GOT3 (cell line): Measurements from ENCODE around the gene TPX2.

Experiments
- DNase-seq: peaks from one replicate; lab custom pipeline; 2025; ENCODE audit warnings: mixed read lengths; lab: John Stamatoyannopoulos, UW

Gene TPX2

DNA sequence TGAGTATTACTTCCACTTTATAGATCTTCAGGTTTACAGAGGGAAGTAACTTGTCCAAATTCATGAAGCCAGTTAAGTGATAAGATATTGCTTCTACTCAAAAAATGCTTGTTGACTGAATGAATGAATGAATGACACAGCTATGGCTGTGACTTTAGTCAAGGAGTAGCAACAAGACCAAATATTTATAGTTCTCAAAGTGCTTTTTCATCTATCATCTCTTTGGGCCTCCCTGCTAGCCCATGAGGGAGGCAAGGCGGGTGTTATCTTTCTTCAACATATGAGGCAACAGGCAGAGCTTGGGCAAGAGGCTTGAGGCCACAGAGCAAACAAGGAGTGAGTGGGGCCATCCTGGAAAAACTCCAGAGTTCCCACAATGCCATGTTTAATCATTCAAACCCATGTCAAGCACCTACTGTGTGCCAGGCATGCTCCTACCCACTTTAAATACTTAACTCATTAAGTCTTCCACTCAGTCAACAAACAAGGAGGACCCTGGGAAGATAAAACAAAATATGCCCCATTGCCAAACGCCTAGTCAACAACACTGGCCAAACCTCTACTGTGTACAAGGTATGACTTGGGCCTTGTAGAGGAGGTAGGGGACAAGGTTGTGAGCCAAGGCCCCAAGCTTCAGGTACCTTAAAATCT is 32.4 kb upstream of the TPX2 start:
- no peak for DNase-seq

DNA sequence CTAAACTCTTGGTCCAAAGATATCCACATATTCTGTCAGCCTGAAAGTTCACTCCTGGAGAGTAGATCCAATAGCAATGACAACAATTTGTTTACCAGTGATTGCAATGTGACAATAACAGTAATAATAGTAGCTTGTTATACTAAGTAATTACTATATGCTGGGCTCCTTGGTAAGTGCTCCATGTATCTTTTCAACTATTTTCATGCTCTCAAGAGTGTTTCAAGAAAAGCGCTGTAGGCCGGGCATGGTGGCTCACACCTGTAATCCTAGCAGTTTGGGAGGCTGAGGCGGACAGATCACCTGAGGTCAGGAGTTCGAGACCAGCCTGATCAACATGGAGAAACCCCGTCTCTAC is 31.9 kb upstream of the TPX2 start:
- DNase-seq, result no peak

DNA sequence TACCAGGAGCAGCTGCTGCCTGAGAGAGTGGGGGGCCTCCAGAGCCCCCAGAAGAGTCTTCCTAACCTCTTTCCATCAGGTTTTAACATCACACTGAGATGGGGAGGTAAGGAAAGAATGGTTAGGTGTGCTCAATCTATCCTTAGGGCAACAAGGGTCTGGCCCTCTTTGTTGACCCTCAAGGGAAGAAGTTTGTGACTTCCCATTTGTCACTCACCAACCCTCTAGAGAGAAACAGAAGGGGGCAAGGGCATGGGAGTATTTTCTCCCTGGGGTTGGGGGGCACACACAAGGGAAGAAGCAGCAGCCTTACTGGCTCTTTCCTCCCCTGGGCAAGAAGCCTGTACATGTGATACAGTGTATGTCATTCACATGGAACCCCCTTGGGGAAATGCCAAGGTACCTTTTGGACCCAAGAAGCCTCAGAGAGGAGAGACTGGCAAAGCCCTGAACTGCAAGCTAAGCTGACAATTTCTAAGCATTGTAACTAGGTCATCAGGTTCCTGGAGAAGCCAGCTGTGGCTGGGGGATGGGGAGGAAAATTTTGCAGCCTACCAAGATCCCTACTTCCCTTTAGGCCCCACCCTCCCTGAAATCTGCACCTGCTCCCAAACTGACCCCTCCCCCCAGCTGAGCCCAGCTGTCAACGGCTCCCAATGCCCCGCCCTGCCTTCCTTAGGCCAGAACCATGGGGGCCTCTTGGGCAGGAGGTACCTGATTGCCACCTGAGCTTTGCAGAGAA is 30.9 kb upstream of the TPX2 start:
- no peak for DNase-seq

DNA sequence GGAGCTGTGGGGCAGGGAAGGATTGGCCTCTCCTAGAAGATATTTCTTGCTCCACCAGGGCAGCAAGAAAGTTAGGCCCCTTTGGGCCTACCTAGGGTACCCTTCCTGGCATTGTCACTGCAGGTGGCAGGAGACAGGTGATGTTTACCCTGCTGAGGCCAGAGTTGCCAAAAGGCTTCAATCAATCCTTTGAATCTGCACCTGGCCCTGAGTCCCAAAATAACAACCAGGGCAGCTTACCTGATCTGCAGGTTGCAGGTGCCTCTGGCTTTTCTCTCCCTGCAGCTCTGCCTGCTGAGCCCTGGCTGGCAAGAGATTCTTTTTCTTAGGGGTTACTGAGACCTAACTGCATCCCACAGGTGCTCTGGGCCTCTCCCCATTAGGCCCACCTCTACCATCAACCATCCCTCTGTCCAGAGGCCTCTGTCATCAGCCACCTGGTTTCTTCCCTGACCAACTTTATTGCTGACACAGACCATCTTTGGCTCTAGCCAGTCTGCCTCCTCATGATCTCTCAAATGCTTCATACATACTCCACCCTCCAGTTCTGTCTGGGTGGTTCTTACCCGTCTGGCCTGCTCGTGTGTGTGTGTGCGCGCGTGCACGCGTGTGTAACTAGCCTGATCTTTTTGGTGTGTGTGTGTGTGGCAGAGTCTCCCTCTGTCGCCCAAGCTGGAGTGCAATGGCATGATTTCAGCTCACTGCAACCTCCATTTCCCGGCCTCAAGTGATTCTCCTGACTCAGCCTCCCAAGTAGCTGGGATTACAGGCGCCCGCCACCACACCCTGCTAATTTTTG is 30.2 kb upstream of the TPX2 start:
- no peak for DNase-seq

DNA sequence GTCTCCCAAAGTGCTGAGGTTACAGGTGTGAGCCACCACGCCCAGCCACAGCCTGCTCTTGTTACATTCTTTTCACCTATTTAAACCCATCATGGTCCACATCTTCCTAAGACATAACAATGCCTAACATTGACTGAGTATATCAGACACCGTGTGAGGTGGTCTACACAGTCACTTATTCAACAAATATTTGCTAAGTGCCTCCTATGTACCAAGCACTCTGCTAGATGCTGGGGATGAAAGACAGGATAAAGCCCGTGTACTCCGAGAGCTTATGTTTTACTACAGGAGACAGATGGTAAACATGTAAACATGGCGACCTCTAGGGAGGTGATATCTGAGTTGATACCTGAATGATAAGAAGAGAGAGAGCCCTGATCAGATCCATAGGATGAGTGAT is 29.2 kb upstream of the TPX2 start:
- no peak for DNase-seq

DNA sequence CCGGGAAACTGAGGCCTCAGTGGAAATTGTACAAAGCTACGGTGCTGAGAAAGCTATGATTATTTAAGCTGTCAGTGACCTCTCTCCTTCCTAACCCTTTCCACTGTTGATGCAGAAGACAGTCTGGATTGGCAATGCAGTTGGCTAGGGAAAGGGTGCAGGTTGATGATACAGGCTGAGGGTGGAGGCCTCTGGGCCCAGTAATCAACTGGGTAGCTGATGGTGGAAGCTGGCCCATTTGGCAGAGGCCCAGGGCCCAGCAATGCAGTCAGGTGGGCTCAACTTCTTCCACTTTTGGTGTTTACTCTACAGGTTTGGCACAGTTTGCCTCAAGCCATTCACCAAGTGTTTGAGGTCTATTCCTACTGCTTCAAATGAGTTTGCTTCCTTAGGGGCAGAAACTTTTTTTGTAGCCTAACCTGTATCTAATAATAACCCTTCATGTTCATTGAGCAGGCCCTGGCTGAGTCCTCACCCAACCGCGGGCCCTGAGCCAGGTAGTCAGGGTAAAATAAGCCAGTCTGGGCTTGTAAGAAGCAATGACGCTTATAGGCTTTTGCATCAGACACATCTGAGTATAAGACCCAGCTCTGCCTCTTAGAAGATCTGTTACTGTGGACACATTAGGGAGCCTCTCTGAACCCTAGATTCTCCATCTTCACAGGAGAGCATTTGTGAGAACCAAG is 28.5 kb upstream of the TPX2 start:
- no peak for DNase-seq

DNA sequence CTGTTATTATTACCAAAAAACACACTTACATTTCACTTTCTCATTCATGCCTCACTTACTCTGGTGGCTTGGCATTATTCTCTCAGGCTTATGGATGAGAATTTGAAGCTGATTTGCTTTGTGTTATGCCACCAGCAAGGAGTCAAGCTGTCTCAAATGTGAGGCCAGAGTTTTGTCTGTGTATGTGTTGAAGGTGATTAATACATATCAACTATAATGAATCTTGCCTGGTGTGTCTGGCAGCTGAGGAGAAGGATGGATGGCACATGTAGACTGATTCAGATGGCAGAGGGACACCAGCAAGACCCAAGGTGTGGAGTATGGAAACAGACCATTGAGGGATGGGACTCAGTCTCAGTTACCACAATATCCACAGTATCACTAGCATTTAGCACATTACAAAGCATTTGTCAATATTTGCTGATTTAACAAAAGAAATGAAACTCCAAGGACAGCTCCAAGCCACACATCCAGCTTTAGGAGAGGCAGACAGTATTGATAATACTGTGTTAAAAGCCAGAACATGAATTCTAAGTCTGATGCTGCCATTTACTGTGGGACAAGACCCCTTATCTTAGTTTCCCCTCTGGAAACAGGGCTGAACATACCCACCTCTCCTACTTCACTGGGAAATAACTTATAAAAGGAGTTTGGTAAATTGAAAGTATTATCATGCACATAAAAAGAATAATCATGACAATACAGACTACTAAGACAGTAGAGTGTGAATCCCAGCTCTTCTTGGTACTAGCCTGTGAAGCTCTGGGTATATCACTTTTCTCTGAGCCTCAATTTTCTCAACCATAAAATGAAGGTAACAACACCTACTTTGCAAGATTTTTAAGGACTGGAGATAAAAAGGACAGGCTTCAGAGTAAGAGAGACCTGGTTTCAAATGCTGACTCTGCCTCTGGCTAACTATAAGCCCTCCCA is 27.6 kb upstream of the TPX2 start:
- DNase-seq, result no peak

DNA sequence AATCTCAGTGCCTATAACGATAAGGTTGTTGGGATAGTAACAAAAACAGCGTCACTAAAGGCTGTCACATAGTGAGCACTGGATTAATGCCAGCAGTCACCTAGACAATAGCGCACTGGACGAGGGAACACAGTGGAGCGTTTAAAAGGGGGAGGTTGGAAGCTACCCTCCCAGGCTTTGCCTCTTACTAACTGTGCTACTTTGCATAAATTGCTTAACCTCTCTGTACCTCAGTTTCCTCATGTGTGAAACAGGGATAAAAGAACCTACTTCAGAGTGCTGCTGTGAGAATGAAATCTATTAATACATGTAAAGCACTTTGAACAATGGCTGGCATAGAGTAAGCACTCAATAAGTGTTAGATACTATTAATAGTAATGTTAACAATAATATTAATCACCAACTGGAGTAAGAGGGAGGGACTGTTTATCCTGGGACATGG is 27.0 kb upstream of the TPX2 start:
- no peak for DNase-seq

DNA sequence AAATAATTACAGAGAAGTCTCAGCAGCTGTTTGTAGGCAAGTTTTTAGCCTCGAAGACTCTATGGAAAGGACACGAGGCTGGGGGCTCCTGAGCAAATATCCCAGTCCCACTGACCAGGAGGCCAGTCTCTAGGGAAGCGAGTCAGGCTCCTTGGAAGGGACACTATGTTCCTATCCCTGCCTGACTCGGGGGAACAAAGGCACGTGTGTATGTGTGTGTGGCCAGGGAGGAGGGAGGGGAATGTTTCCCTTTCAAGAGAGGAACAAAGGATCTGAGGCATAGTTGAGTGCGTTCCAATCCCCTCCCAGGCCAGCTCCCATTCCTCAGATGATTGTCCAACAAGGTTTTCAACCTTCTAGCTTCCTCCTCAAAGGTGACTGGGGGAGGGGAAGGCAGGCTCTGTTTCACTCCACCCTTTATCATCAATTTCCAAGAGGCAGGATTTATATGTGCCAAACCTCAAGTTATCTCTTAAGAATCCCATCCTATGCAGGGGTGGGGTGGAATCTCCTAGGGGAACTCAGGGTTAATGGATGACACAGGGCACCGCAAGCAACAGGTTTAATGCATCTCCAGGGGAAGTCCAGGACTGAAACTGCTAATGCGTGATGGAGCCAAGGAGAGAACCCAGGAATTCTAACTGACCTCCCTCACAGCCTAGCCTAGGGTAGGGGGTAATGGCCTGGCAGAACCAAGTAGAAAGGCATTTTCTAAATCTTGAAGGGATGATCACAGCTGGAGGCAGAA is 26.4 kb upstream of the TPX2 start:
- DNase-seq, result no peak

DNA sequence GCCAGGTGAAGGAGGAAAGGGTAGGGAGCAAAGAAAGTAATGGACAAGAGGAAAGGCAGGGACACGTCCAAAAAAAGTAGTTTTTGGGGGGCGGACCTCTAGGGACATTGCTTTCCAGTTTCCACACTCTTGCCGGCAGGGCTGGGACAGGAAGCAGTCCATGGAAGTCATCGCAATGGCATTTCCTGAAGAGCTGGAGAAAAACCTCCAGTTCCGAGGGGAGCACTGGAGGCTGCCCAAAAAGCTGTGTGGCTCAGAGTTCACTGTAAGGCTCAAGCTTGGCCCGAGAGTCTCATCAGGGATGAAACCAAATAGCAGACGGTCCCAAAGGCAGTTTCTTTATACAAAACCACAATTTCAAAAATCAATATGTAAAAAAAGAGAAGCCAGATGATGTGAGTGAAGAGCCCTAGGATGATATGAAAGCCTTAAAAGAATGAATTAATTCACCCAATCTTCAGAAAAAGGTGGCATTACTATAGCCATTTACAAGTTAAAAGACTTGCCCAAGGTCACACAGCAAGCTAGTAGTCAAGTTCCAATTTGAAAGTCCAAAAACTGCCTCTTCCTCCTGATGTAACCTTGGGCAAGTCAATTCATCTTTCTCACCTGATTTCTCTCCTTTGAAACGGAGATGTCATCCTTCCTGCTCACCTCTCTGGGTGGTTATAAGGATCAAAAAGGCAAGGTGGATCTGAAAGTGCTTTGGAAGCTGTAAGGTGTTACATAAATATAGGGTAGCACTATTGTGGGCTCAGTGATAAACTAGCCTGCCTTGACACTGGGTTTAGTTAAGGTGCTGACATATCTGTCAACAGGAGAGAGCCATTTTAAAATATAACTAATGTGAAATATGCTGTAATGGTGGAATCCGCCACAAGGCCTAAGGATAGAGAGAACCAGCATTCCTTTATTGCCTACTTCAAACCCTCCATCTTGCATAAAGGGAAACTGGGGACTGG is 25.5 kb upstream of the TPX2 start:
- peak; percentile 30 for DNase-seq

DNA sequence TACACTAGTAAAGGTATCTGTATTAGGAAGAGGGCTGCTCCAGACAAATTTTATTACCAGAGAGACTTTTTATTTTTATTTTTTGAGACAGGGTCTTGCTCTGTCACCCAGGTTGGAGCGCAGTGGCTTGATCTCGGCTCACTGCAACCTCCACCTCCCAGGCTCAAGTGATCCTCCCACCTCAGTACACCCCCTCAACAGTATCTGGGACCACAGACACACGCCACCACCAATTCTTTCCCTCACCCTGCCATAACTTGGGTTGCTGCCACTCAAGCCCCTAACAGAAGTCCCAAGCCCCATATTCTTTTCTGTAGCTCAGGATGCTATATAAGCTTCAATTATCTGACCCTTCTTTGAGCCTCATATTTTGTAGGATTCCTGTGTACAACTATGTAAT is 23.3 kb upstream of the TPX2 start:
- DNase-seq, result no peak

DNA sequence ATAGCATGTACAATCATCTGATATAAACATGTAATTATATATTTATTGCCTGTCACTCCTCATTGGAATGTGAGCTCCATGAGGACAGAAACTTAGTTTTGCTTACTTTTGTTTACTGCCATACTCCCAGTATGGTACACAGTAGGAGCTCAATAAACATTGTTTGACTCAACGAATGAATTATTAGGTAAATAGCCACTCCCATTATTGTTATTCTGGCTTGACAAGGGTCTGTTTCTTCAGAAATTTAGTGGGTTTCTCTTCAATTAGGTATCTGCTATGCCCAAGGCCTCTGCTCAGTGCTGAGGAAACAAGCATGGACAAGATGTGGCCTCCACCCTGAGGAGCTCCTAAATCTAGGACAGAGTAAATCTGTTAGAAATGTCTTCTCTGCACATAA is 22.7 kb upstream of the TPX2 start:
- no peak for DNase-seq

DNA sequence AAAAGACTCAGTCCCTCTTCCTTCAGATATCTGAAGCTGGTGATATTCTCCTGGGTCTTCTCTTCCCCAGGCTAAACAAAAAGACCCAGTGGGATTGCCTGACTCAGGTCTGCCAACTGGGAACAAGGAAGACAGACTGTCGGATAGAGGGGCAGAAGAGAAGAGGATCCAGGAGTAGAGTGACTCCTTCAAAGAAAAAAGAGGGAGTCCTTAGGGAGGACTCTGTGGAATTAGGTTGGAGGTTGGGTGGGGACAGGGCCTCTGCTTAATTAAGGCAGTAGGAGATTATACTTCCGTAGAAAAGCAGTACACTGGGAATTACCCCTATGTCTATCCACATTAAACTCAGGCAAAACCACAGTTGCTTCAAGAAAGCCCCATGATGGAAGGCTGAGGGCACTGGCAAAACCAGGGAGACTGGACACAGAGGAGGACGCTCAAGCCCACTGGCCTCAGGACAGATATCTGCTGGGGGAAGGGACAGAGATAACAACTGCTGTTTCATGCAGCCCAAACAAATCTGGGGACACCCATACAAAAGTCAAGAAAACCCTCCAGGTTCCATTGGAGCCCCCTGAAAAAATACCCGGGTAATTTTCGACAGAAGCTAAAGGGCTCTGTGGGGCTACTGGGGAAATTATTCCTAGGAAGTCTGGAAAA is 22.1 kb upstream of the TPX2 start:
- DNase-seq, result no peak

DNA sequence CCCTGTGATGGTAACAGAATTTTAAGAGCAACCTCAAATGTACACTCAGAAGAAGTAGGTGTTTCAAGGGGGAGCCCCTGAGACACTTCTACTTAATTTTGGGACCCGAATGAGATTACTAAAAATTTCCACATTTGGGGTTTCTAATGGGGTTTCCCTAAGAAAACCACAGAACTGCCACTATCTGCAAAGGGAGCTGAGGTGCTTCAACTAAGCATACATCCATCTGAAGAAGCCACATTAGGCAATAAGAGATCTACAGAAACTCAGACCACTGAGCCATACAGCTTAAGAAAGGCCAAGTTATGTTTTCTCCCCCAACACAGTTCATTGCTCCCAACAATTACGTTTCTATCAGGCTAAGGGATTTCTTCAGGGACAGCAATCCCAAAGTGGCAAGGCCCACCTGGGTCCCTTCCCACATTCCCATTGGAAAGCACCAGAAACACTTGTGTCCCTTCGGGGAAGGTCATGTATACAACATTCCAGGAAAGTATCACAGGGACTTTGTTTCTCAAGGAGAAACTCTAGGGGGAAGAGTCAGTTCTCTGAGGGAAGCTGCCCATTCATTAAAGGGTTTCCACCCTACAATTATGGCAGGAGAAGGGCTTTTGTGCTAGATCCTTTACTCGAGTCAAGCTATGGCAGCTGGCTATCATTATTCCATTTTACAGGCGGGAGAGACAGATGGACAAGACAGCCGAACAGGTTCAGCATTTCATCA is 21.4 kb upstream of the TPX2 start:
- no peak for DNase-seq

DNA sequence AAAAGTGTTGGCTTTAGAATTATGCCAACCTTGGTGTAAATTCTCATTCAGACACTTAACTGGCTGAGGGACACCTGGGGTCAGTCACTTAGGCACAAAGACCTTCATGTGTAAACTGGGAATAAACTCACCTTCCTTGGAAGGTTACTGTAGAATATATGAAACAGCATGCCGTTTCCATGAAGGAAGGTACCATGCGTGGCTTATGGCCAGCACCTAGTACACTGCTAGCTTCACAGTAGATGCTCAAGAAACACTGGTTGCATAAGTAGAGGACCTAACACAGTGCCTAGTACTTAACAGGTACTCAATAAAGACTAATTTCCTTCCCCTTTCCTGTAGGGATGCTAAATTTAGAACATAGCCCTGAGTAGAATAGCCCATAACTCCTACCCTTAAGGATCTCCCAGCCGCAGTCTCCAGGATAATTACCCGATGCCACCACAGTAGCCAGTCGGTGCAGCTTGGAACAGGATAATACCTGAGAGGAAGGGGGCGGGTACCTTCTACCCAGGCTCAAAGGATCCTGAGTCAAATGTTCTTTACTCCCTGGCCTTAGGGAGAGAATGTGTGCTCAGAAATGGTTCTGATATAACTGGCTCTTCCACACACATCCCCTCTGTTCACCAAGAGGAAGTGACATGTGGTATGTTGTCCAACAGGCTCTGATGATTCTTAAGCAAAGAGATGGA is 20.0 kb upstream of the TPX2 start:
- no peak for DNase-seq

DNA sequence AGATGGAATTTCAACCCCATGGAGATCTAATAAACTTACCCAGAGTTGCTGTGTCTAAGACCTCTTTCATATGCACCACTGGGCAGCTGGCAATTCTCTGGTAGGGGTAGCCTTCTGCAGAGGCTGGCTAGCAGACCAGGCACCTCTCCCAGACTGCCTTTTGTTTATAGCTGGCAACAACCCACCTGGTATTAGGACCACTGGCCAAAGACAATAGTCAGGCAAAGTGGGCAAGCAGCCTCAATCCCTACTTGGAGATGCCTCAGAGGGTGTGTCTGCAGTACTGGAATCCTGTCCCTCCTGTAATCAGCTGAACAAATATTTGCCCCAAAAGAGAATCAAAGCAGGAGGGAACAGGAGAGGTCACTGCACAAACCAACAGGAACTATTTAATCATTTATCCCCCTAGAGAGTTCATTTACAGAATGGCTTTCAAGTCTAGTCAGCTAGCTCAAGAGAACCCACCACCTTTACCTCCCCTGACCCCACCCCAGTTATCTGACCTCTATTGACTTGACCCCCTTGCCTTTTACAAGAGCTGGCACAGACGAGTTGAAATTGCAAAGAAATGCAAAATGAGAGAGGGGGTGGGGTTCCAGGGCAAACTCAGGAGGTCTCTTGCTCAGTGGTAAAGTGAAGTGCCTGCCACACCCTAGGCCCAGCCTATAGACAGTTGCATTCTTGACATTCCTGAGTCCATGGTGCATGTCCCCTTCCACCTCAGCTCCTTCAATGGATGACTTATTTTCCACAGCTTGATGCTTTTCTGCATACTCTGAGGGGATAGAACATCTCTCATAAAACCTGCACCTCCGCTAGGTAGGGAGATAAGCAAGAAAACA is 19.2 kb upstream of the TPX2 start:
- DNase-seq, result no peak
